GM18519 (cell line): Measurements from ENCODE around the gene DIP2B.
"Not testable (repeated sequence)": the region's sequence is repeated elsewhere in the genome, so short reads cannot be mapped to it uniquely, and the experiment has no call there.

Experiments
- ATAC-seq: cut with Tn5 transposase; IDR thresholded peaks from one replicate; pipeline ENCODE4 v1.9.1; 2021; ENCODE audit warnings: mild to moderate bottlenecking, moderate library complexity; ENCODE audit not compliant: unreplicated experiment, low FRiP score

DIP2B gene

GRCh38 chr12:50549885-50550284 is 45.1 kb downstream of the DIP2B start:
- no peak for ATAC-seq

- no peak for ATAC-seq
These were observed 45.9 kb downstream of the DIP2B start for GRCh38 chr12:50550530-50551223.

- ATAC-seq: no peak
These were observed 47.1 kb downstream of the DIP2B start for GRCh38 chr12:50551866-50552265.

DNA sequence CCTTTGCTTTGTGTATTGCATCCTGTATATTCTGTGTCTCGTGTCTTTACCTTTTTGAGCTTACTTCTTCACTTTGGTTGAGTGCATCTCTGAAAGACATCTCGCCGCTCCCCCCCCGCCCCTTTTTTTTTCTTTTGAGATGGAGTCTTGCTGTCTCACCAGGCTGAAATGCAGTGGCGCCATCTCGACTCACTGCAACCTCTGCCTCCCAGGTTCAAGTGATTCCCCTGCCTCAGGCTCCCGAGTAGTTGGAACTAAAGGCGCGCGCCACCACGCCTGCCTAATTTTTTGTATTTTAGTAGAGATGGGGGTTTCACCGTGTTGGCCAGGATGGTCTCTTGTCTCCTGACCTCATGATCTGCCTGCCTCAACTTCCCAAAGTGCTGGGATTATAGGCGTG is 49.9 kb downstream of the DIP2B start:
- no peak for ATAC-seq

- no peak for ATAC-seq
These were observed 50.7 kb downstream of the DIP2B start for GRCh38 chr12:50555471-50555885.

DNA sequence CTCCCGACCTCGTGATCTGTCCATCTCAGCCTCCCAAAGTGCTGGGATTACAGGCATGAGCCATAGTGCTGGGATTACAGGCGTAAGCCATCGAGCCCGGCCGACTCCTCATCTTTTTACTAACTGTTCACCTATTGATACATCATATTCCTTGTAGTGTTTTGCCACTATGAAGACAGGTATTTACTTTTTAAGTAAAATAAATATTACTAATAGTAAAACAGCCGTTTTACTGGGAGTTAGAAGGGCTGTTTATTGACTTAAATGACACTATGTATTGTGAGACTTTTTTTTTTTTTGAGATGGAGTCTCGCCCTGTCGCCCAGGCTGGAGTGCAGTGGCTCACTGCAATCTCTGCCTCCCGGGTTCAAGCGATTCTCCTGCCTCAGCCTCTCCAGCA is 51.5 kb downstream of the DIP2B start:
- no peak for ATAC-seq

GRCh38 chr12:50556796-50557195 is 52.0 kb downstream of the DIP2B start:
- ATAC-seq: not testable (repeated sequence)

DNA sequence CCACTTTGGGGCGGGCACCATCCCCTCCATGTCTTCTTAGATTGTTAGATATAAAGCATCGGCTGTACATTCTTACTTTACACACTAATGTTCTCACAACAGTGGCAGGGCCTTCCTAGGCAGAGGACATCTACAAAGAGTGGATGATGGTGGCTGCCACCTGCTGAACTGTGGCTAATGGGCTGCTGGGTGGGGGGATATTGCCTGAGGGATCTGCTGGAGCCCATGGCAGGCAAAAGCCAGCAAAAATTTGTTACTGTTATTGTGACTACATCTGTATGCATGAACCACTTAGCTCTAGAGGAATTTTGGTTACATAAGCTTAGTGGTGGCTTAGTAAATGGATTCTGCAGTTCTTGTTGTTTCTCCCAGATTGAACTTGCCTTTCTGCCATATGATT is 52.6 kb downstream of the DIP2B start:
- ATAC-seq: no peak

DNA sequence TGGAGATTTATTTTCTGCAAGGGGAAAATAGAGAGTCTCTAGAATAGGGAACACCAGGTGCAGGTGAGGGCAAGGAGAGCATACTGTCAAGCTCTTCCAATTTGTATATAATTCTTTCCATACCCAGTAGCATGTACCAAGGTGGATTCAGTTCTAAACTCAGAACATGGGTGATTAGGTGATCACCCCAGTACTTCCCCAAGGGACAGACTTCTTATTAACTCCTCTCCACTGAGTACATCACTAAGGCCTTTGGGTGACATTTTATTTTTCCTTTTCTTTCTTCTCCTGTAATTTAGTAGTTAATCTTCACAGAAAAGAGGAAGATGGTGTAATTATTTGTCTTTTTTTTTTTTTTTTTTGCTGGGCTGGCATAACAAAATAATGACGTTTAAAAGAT is 54.2 kb downstream of the DIP2B start:
- no peak for ATAC-seq

DNA sequence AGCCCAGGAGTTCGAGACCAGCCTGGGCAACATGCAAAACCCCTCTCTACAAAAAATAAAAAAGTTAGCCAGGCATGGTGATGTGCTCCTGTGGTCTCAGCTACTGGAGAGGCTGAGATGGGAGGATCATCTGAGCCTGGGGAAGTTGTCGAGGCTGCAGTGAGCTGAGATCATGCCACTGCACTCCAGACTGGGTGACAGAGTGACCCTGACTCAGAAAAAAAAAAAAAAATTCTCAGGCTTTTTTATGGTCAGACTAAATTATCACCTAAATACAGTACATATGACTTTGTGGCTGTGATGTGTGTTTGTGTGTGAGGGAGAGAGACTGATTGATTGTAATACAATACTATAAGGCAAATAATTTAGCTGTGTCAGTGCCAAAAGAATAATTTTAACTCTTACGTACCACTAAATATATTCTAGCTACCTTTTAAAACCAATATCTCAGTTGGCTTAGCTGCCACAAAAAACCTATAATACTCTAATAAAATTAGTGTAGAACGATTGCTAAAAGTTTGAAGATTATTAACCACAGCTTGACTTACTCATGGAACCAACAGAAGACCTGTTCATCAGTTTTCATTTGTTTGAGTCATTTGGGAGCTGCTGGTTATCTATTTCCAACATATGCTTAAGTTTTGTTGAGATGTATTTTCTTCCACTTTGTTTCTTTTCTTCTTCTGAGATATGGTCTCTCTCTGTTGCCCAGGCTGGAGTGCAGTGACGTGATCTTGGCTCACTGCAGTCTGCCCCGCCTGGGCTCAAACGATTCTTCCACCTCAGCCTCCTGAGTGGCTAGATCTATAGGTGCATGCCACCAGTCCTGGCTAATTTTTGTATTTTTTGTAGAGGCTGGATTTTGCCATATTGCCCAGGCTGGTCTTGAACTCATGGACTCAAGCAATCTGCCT is 58.0 kb downstream of the DIP2B start:
- no peak for ATAC-seq

- no peak for ATAC-seq
These were observed 58.6 kb downstream of the DIP2B start for GRCh38 chr12:50563434-50563787.

- no peak for ATAC-seq
These were observed 59.6 kb downstream of the DIP2B start for GRCh38 chr12:50564237-50564947.

DNA sequence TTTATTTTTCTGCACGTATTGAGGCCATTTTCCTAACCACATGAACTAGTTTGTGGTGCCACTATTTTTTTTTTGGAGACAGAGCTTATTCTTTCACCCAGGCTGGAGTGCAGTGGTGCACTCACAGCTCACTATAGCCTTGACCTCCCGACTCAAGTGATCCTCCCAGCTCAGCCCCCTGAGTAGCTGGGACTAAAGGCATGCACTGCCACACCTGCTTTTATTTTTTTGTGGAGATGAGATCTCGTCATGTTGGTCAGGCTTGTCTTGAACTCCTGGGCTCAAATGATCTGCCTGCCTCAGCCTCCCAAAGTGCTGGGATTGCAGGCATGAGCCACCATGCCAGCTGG is 60.1 kb downstream of the DIP2B start:
- no peak for ATAC-seq

DNA sequence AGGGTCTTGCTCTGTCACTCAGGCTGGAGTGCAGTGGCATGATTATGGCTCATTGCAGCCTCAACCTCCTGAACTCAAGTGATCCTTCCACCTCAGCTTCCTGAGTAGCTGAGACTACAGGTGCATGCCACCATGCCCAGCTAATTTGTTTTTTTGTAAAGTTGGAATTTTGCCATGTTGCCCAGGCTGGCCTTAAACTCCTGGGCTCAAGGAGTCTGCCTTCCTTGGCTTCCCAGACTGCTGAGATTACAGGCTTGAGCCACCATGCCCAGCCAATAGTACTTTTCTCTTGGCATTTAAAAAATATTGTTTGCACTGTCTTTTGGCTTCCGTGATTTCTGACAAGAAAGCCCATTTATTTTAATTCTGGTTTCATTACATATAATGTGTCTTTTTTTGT is 61.3 kb downstream of the DIP2B start:
- ATAC-seq: no peak

GRCh38 chr12:50567926-50568325 is 63.1 kb downstream of the DIP2B start:
- no peak for ATAC-seq

- ATAC-seq: no peak
These were observed 63.7 kb downstream of the DIP2B start for GRCh38 chr12:50568338-50569091.

GRCh38 chr12:50569321-50569720 is 64.5 kb downstream of the DIP2B start:
- no peak for ATAC-seq

DNA sequence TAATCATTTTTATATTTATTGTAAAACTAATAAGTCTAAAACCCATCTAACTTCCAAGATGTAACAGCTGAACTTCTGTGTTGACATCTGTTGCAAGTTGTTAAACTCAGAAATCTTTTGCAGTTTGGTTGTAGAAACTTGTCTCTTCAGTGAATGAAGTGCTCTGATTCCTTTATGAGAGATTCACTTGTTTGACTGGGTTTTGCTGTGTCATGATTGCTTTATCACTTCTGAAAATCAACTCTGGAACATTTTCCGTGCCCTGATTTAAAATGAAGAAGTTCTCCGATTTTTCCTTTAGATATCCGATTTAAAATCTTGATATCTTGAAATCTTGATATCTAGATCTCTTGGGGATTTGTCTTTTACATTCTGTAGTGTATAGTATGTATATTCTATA is 65.1 kb downstream of the DIP2B start:
- no peak for ATAC-seq

DNA sequence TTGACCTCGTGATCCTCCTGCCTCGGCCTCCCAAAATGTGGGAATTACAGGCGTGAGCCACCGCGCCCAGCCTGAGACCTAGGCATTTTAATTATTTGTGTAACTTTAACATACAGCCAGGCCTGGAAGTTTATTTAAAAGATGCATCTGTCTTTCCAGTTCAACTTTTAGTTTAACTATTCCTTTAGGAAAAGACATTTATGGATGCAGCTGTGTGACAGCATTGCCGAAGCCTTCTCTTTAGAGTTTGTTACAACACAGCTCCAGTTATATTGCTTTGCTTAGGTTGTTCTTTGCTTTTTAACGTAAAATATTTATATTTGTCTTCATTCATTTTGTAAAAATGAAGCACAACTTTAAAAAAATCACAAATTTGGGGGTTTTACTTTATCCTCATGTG is 67.0 kb downstream of the DIP2B start:
- ATAC-seq: no peak

GRCh38 chr12:50572287-50572686 is 67.5 kb downstream of the DIP2B start:
- no peak for ATAC-seq

GRCh38 chr12:50572760-50573159 is 68.0 kb downstream of the DIP2B start:
- ATAC-seq: no peak
